NAMALWA (cell line): ENCODE results near the gene SUCLG1.

Experiments
- DNase-seq: peaks from one replicate; pipeline ENCODE4 v3.0.0-alpha.2; 2015; ENCODE audit warnings: low spot score

Gene SUCLG1

GRCh38 chr2:84461310-84461709 lies 2.2 kb upstream of the SUCLG1 start:
- no peak for DNase-seq

- DNase-seq, result no peak
These were observed 1.6 kb upstream of the SUCLG1 start for GRCh38 chr2:84460670-84461069.

- no peak for DNase-seq
These were observed 907 bp upstream of the SUCLG1 start for GRCh38 chr2:84459944-84460429.

- DNase-seq, result peak; percentile 27
These were observed 496 bp downstream of the SUCLG1 start for GRCh38 chr2:84458551-84459017.

- no peak for DNase-seq
These were observed 1.4 kb downstream of the SUCLG1 start for GRCh38 chr2:84457686-84458085.

GRCh38 chr2:84456156-84456555 lies 2.9 kb downstream of the SUCLG1 start:
- DNase-seq, result no peak

GRCh38 chr2:84454581-84454980 lies 4.5 kb downstream of the SUCLG1 start:
- no peak for DNase-seq

- DNase-seq, result no peak
These were observed 6.5 kb downstream of the SUCLG1 start for GRCh38 chr2:84452624-84453023.

- no peak for DNase-seq
These were observed 7.5 kb downstream of the SUCLG1 start for GRCh38 chr2:84451579-84451978.

- no peak for DNase-seq
These were observed 8.5 kb downstream of the SUCLG1 start for GRCh38 chr2:84450288-84451227.

GRCh38 chr2:84449711-84450110 lies 9.4 kb downstream of the SUCLG1 start:
- no peak for DNase-seq

GRCh38 chr2:84449055-84449454 lies 10.0 kb downstream of the SUCLG1 start:
- DNase-seq, result no peak

- DNase-seq, result no peak
These were observed 15.6 kb downstream of the SUCLG1 start for GRCh38 chr2:84443477-84443876.

GRCh38 chr2:84442888-84443287 lies 16.2 kb downstream of the SUCLG1 start:
- DNase-seq, result no peak

- no peak for DNase-seq
These were observed 17.6 kb downstream of the SUCLG1 start for GRCh38 chr2:84441505-84441904.

GRCh38 chr2:84441036-84441435 lies 18.0 kb downstream of the SUCLG1 start:
- no peak for DNase-seq

GRCh38 chr2:84435345-84436025 lies 23.6 kb downstream of the SUCLG1 start:
- DNase-seq, result no peak

GRCh38 chr2:84429328-84429727 lies 29.8 kb downstream of the SUCLG1 start:
- DNase-seq, result no peak

GRCh38 chr2:84427235-84428138 lies 31.6 kb downstream of the SUCLG1 start:
- DNase-seq, result no peak

GRCh38 chr2:84425310-84425709 lies 33.8 kb downstream of the SUCLG1 start:
- DNase-seq, result no peak

- DNase-seq, result peak; percentile 32
These were observed 34.9 kb downstream of the SUCLG1 start for GRCh38 chr2:84424152-84424551.

- DNase-seq, result no peak
These were observed 37.3 kb downstream of the SUCLG1 start for GRCh38 chr2:84421791-84422190.
